GM21576 (cell line): ENCODE measurements around the gene PSMA3.

Experiments
- ATAC-seq: cut with Tn5 transposase; IDR thresholded peaks from one replicate; pipeline ENCODE4 v1.9.1; 2021; ENCODE audit warnings: mild to moderate bottlenecking, moderate library complexity; ENCODE audit not compliant: unreplicated experiment

The PSMA3 gene

DNA sequence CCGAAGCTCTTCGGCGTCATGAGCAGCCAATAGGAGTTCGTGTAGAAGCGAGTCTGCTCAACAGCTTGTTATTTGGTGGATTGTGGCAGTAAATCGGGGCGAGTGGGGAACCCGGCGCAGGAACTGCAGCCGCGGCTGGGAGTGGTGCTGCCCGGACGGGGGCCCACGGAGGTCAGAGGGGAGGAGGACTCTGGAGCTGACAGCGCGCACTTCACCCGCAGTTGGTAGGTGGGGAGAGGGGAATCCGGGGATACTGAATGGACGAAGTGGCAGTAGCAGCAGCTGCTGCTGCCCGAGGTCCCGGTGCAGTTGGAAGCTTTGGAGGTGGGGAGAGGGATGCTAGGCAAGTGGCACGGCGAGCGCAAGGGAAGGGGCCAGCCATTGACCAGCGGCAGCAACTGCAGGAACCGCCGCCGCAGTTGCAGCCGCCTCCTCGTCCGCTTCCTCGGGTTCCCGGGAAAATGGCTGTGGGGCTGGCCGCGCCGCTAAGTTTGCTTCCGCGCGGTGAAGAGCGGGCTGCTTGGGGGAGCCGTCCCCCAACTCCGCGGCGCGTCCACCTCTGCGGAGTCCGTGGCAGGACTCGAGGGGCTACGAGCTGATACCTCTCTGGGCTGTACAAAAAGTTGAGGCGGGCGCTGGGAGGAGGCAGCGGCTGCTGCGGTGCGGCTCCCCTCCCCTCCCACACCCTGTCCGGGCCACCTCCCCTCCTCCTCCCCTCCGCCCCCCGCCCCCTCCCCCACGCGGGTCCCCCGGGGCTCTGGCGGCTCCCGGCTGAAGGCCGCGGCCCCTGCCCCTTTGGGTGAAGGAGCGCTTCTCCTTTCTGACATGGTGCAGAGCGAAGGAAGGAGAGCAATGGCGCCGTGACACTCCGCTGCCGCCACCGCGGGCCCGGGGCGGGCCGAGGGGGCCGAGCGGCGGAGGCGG is 54.1 kb downstream of the PSMA3 start, which contains the start of gene ARID4A:
ARID4A (plus strand) TSS at position 79 of the 924 bp plus-strand sequence. CDS start 1,300 bp downstream, outside the sequence.
- ATAC-seq: peak; percentile 3

DNA sequence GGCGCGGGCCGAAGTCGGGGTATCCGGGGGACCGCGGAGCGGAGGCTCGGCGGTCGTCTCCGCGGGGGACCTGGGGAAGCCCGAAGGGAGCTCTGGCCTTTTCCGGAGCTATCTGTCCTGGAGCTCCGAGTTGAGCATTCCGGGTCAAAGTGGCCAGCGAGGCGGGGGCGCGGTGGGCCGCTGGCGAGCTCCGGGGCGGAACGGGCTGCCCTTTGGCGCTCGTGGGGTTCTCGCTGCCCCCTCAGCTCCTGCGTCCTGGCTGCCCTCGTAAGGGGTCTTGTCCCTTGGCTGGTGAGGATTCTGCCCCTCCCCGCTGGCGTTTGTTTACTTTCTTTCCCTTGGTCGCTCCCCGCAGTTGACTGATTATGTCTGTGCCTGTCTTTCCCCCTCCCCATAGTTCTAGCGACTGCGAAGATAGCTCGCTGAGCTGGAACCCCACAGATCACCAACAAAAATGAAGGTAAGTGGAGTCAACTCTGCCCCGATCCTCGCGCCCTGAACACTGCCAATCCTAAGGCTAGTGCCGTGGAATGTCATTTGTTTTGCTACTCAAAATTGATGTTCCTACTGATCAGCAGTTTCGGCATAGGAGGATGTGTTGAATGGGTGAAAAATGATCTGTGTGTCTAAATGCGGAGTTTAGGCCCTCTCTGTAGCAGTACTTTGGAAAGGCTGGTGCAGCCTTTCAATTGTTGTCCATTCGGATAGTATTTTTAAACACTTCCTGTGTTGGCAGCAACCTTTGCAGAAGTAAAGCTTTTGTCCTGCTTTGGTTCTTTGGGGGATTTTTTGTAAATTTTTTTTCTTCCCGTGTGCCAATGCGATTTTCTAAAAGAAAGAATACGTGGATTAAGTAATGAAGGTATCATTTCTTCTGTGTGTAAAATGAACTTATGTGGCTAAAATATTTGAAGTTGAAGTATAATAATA is 55.0 kb downstream of the PSMA3 start:
- no peak for ATAC-seq

DNA sequence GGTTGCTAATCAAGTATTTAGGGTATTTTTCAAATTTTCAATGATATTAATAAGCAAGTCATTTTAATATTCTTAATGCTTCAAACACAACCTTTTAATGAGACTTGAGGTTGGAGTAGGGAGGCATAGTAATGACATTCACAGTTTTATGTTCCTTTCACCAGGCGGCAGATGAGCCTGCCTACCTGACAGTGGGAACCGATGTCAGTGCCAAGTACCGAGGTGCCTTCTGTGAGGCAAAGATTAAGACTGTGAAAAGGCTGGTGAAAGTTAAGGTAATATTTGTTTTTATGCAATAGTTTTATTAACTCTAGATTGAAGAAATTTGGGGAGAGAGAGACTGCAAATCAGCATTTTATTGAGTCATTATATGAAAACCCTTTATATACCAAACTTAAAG is 56.8 kb downstream of the PSMA3 start:
- ATAC-seq: no peak

DNA sequence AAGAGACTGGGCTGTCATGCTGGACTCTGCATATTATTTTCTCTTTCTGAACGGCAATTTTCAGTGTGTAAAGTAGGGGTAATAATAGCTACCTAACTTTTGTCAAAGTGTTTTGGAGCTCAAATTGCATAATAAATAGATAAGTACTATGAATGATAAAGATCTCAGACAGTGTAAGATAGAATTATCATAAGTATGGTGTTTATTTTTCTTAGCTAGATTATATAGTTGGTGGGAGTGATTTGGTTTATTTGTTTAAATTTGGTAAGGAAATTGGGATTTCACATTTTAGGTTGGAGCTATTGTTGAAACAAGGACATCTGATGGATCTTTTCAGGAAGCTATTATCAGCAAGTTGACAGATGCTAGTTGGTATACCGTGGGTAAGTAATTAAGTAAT is 61.1 kb downstream of the PSMA3 start:
- ATAC-seq: no peak

DNA sequence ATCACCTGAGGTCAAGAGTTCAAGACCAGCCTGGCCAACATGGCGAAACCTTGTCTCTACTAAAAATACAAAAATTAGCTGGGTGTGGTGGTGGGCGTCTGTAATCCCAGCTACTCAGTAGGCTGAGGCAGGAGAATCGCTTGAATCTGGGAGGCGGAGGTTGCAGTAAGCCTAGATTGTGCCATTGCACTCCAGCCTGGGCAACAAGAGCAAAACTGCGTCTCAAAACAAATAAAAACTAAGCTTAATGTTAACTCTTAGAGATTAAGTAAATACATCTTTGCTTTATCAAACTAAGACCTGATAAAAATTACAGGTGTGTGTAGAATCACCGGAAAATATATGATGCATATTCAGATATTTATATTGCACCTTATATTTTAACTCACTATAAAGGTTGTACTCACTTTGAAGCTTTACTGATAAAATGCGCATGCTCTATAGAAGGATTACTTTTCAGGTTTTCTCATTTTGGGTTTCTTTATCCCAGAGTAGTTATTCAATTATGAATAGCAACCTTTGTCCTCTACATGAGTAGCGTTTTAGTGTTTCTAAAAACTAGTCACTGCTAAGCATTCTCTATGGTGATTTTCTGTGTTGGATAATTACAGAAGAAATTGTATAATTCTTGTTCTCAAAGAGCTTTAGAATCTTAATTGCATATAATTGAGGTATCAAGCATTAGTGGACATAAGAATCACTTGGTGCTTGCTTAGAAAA is 63.1 kb downstream of the PSMA3 start:
- no peak for ATAC-seq

DNA sequence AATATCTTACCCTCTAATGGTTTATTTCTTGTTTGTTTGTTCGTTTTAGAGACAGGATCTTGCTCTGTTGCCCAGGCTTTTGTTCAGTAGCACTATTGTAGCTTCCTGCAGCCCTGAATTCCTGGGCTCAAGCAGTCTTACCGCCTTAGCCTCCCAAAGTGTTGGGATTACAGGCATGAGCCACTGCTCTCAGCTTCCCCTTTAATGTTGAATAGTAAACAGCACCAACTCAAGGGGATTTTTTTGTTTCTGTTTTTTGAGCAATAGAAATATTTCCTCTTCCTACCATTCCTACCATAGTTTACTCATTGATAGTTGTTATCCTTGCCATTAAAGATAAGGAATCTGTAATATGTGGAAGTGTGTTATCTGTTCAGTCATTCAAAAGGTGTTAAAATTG is 64.4 kb downstream of the PSMA3 start:
- no peak for ATAC-seq

DNA sequence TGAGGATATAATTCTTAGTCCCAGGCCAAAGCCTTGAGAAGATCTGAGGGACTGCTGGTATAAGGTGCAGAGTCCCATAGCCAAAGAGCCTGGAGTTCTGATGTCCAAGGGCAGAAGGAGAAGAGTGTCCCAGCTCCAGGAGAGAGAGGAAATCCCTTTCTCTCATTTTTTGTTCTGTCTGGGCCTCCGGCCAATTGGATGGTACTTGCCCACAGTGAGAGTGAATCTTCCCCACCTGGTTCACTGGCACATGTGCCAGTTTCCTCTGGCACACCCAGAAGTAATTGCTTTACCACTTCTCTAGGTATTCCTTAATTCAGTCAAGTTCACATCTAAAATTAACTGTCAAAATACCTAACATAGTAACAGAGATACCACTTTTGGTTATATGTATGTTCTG is 69.1 kb downstream of the PSMA3 start:
- no peak for ATAC-seq

DNA sequence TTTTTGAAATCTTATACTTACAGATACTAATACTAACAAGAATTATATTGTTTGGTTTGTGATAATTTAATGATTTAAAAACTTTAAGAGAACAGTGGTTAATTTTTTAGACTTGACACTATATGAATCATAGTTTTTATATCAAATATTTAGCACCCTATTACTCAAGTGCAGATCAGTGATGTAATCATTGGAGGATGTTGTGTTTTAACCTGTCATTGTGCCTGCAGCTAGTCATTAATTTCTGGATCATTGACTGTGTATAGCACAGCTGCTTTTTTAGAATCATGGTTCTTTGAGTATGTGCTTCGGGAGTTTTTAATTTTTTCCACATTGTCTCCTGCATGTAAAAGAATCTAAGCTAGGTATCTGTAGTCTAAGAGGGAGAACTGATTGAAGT is 71.0 kb downstream of the PSMA3 start:
- no peak for ATAC-seq
